Gastrocnemius medialis (tissue), 4 donors: ENCODE results near the gene FMNL3. TPM values are rescaled to one million over a fixed set of nuclear protein-coding genes. Genes with fewer than 3 reads are reported as not detected.

Experiments
- ATAC-seq, 2 donors: fragments of 150-250 bp; one replicate each; pipeline ENCODE4 v1.9.1; 2016
- DNase-seq, 2 donors: peaks; one replicate each; pipeline ENCODE4 v3.0.0-alpha.2; 2019
- H3K27ac ChIP-seq, 4 donors: fragments of 200-600 bp; sonication (generic); 1 replicate in 1 of 4; 2 replicates in 3 of 4; pipeline ENCODE4 v1.5.1; 2016 to 2018; ENCODE audit warnings: mild to moderate bottlenecking in 2 of 4, moderate library complexity in 1 of 4
- H3K27me3 ChIP-seq, 3 donors: fragments of 200-600 bp; sonication (generic) in 2 of 3; 1 replicate in 1 of 3; 2 replicates in 2 of 3; pipeline versions ENCODE4 v1.5.1 to v1.6.0; 2016 to 2019; ENCODE audit warnings: mild to moderate bottlenecking in 1 of 3, moderate library complexity in 1 of 3
- H3K36me3 ChIP-seq, 2 donors: fragments of 200-600 bp; sonication (generic) in 1 of 2; one replicate each; pipeline ENCODE4 v1.5.1; 2017 to 2018
- H3K4me1 ChIP-seq, 2 donors: fragments of 200-600 bp; sonication (generic) in 1 of 2; one replicate each; pipeline ENCODE4 v1.5.1; 2016 to 2017; ENCODE audit warnings: mild to moderate bottlenecking in 2 of 2
- H3K4me3 ChIP-seq, 4 donors: fragments of 200-600 bp; sonication (generic) in 3 of 4; 1 replicate in 1 of 4; 2 replicates in 3 of 4; pipeline ENCODE4 v1.5.1; 2016 to 2019; ENCODE audit warnings: mild to moderate bottlenecking in 2 of 4
- H3K9me3 ChIP-seq, 3 donors: fragments of 200-600 bp; sonication (generic) in 2 of 3; 1 replicate in 1 of 3; 2 replicates in 2 of 3; pipeline ENCODE4 v1.5.1; 2016 to 2019
- POLR2A ChIP-seq, 2 donors: fragments of 450-650 bp; IDR thresholded peaks; one replicate each; pipeline ENCODE4 v1.6.1; 2017; ENCODE audit warnings: antibody characterized with exemption in 2 of 2, mild to moderate bottlenecking in 2 of 2, moderate library complexity in 2 of 2
- in situ Hi-C, 4 donors: fragments of 200-750 bp; cut with MboI; loops; one replicate each; pipeline versions ENCODE4 v1.15.0 to v1.8.0; 2017; ENCODE audit warnings: low sequenced_read_pairs in 4 of 4
- intact Hi-C: fragments of 100-400 bp; cut with DNase I; formaldehyde crosslinking; loops from one replicate; pipeline ENCODE4 v1.15.1; 2023; ENCODE audit warnings: low total_unique reads
- total RNA-seq, 4 donors: library from RNA; depleted of rRNA; stranded (reverse); fragments of >200 nt; gene quantifications; one replicate each; pipeline versions ENCODE4 v1.1.0 to v1.2.3, GENCODE V29; 2016
- TF ChIP-seq, protein P1 (sequence below), 5 experiments: fragments of 450-650 bp in 3 of 5; fragments of 200-600 bp in 2 of 5; sonication (generic) in 2 of 5; IDR thresholded peaks in 4 of 5; conservative IDR thresholded peaks in 1 of 5; 1 replicate in 4 of 5; 2 replicates in 1 of 5; pipeline ENCODE4 v1.5.1; 2016 to 2019; ENCODE audit warnings: antibody characterized with exemption in 5 of 5, mild to moderate bottlenecking in 3 of 5, moderate library complexity in 3 of 5

FMNL3 gene
- total RNA-seq, 4 donors from 2014 or later, result 2.0 to 5.5 (median 4.9) TPM

DNA sequence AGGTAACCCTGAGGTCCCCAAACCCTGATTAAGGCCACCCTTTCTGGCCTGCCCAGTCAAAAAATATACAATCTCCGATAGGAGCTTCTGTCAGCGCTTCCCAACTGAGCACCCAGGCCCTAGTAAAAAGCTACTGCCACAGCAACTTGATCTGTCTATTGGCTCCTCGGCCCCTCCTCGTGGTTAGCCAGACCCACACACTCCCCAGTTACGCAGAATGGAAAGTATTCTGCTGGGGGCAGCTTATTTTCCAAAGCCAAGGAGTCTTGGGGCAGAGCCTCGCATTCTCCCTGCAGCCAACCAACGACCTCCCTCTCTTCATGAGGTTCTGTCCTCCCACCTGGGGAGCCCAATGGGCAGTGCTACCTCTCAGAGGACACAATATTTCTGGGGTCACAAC, 32.1 kb downstream of the FMNL3 start:
- ATAC-seq (no peak), DNase-seq (no peak)
- intact Hi-C loops, result loop anchor here (2.0 kb wide), 1 partner anchor 50 kb away; no protein-coding TSS in a partner anchor
- Histone ChIP-seq H3K4me1 (peaks cover 61 to 66% of the 10 kb centered on the region in 2 donors), H3K27ac (peak overlapping the region; percentile 81 to 90 (median 84)), H3K27me3 (no peaks in the 10 kb centered on the region), H3K9me3 (no peaks in the 10 kb centered on the region), H3K4me3 (no peak overlapping the region), H3K36me3 (no peaks in the 10 kb centered on the region)
- in situ Hi-C loops, result no loop called here
- no peak for TF ChIP-seq POLR2A (IDR thresholded peaks at IDR 0.05)
- TF ChIP-seq, protein P1, sequence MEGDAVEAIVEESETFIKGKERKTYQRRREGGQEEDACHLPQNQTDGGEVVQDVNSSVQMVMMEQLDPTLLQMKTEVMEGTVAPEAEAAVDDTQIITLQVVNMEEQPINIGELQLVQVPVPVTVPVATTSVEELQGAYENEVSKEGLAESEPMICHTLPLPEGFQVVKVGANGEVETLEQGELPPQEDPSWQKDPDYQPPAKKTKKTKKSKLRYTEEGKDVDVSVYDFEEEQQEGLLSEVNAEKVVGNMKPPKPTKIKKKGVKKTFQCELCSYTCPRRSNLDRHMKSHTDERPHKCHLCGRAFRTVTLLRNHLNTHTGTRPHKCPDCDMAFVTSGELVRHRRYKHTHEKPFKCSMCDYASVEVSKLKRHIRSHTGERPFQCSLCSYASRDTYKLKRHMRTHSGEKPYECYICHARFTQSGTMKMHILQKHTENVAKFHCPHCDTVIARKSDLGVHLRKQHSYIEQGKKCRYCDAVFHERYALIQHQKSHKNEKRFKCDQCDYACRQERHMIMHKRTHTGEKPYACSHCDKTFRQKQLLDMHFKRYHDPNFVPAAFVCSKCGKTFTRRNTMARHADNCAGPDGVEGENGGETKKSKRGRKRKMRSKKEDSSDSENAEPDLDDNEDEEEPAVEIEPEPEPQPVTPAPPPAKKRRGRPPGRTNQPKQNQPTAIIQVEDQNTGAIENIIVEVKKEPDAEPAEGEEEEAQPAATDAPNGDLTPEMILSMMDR (IDR thresholded peaks at IDR 0.05 in 4 of 5, conservative IDR thresholded peaks at IDR 0.05 in 1 of 5), result no peak

DNA sequence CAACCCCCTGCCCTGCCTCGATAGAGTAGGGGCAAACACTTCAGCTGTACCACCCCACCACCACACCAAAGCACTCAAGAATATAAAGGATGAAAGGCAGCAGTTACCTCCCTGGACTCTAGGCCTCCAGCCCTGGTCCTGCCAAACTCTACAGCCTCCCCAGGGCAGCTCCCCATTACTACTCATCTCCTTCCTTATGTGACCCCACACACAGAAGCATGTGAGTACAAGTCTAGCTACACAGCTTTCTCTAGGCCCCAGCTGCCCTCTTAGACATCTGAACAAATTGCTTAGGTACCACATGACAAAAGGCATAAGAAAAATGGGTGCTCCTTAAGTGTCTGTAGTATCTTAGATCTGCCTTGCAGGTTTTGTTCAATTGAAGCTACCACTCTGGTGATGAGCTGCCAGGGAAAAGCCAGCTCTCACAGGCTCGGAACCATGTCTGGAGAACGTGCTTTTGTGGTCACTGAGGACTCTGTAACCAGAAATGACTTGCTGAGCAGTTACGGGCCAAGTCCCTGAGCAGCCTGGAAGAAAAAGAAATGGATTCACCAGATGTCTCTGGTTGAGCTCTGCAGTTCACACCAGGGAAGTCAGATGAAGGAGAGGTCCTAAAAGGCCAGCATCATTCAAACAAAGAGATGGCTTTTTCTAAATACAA, 32.8 kb downstream of the FMNL3 start:
- in situ Hi-C loops, result no loop called here

DNA sequence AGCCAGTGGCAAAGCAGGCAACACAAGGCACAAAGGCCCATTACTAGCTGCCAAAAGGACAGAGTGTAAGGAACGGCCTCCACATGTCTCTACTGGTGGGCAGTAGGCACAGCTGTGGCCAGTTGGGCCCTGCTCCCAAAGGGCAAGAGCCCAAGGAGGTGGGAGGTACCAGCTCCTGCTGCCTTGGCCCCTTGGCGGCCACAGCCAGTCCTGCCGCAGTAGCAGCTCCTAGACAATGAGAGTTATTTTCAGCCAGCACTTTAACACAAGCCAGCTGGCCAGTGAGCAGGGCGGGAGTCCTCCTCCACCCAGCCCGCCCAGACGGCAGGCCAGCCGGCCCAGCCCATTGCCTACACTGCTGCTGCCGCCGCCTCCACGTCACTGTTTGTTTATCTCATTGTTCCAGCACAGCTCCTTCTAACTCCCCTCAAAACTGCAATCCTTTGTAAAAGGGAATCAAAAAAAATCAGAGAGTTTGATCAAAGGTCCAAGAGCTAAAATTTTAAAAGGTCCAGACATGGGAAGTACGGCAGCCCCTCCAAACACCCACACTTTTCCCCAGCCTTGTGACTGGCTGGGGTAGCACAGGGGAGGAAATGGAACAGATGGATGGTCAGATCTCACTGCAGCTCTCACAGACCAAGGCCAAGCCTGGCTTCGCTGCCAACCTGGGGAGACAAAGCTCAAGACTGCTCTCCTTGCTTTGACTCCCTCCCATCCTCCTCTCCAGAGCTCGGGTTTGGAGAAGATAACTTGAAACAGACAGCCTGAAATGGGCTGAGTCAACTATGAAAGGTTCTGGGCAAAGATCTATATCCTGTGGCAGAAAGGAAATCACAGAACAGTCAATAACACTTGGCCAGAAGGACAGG, 33.5 kb downstream of the FMNL3 start:
- peak; percentile 54 to 71 for TF ChIP-seq POLR2A (IDR thresholded peaks at IDR 0.05)
- TF ChIP-seq, protein P1 (IDR thresholded peaks at IDR 0.05 in 4 of 5, conservative IDR thresholded peaks at IDR 0.05 in 1 of 5), result peak; percentile 37 to 71 (median 60)
- in situ Hi-C loops, result no loop called here
- H3K4me3 ChIP-seq, result peak overlapping the region in 1 of 4 donors; percentile 12

More for the DNA sequence above, 32.8 kb downstream of the FMNL3 start:
- peaks cover 61 to 68% of the 10 kb centered on the region in 2 donors for H3K4me1 ChIP-seq
- no peaks in the 10 kb centered on the region for H3K27me3 ChIP-seq
- TF ChIP-seq, protein P1 (IDR thresholded peaks at IDR 0.05 in 4 of 5, conservative IDR thresholded peaks at IDR 0.05 in 1 of 5), result no peak
- no peak for TF ChIP-seq POLR2A (IDR thresholded peaks at IDR 0.05)
- H3K36me3 ChIP-seq, result no peaks in the 10 kb centered on the region
- DNase-seq (no peak), ATAC-seq (peak; percentile 25 to 46)
- peak overlapping the region; percentile 81 to 90 (median 84) for H3K27ac ChIP-seq
- H3K4me3 ChIP-seq, result no peak overlapping the region
- H3K9me3 ChIP-seq, result no peaks in the 10 kb centered on the region
- intact Hi-C loops, result loop anchor here (2.0 kb wide), 1 partner anchor 50 kb away; no protein-coding TSS in a partner anchor

DNA sequence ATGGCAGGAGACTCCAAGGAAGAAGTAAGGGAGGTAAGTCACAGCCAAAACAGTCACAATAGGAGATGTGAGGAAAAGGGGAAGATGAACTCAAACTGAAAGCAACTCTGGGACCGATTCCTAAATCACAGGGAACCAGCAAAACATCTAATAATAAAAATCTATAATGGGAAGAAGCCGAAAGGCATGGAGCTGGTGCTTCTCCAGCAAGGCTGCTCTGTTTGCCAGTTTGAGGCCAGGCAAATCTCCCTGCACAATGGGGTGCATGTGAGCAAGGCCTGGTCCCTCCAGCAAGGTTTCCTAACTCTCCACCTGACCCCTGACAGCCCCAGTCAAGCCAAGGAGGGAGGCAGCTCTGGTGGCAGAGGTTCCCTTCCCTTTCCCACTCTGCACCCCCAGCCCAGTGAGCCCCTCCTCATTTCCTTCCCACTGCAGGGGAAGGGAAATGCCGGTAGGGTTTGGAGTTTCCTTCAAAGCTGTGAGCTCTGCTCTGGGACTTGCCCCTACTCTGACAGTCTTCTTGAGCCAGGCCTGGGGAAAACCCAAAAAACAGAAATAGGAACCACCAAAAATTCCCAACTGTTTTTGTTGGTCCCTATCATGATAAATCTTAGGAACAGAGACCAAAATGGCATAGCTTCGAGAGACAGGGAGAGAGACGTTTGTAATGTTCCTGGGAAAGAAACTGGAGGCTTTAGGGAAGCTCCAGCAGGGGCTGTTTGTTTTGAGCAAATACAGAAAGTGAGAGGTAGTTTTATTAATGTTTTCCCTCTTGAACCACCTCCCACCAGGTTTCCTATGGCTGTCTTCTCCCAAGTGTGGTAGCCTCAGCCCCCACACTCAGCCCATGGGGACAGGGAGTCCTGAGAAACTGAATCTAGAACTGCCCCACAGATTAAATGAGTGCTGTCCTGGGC, 34.6 kb downstream of the FMNL3 start:
- no peaks in the 10 kb centered on the region for H3K36me3 ChIP-seq
- peak overlapping the region; percentile 81 to 90 (median 84) for H3K27ac ChIP-seq
- in situ Hi-C loops (no loop called here), intact Hi-C loops (loop anchor here (1.0 kb wide), 1 partner anchor 35 kb away; the partner anchor contains the start of gene FMNL3)
- H3K9me3 ChIP-seq, result no peaks in the 10 kb centered on the region
- TF ChIP-seq, protein P1 (IDR thresholded peaks at IDR 0.05 in 4 of 5, conservative IDR thresholded peaks at IDR 0.05 in 1 of 5), result no peak
- peak in 1 of 2 donors; percentile 24 for TF ChIP-seq POLR2A (IDR thresholded peaks at IDR 0.05)
- DNase-seq (no peak), ATAC-seq (no peak)
- peaks cover 68% of the 10 kb centered on the region in 2 donors for H3K4me1 ChIP-seq
- H3K4me3 ChIP-seq, result no peak overlapping the region
- H3K27me3 ChIP-seq, result no peaks in the 10 kb centered on the region

More for the DNA sequence above, 33.5 kb downstream of the FMNL3 start:
- DNase-seq (peak; percentile 78 to 90), ATAC-seq (peak; percentile 90)
- Histone ChIP-seq H3K9me3 (no peaks in the 10 kb centered on the region), H3K27me3 (no peaks in the 10 kb centered on the region), H3K4me1 (peaks cover 61 to 68% of the 10 kb centered on the region in 2 donors), H3K36me3 (no peaks in the 10 kb centered on the region), H3K27ac (peak overlapping the region; percentile 81 to 90 (median 84))
- intact Hi-C loops, result loop anchor here (1.0 to 2.0 kb wide), 2 partner anchors 34 to 49 kb away; partner anchors contain the start of gene FMNL3
